Panc1 (cell line): ENCODE measurements around the gene STC2. TPM values are rescaled to one million over a fixed set of nuclear protein-coding genes. Genes with fewer than 3 reads are reported as not detected.

Experiments used
- ATAC-seq: fragments of 200-7000 bp; cut with Tn5 transposase; 2 replicates; pipeline ENCODE4 v1.9.1; 2020; ENCODE audit warnings: mild to moderate bottlenecking, moderate library complexity
- BruUV-seq: library from RNA; stranded (reverse); fragments of 400-500 nt; replicated peaks from 2 replicates; lab custom pipeline; 2021; lab: Mats Ljungman, UMichigan
- CTCF ChIA-PET: fragments of 300-600 bp; sonication (Branson Sonifier 250); formaldehyde crosslinking; loops from one replicate; lab custom pipeline; 2022; ENCODE audit warnings: antibody characterized with exemption; lab: Charles Lee
- POLR2A ChIA-PET: fragments of 300-600 bp; sonication (Branson Sonifier 250); formaldehyde crosslinking; loops from one replicate; lab custom pipeline; 2022; ENCODE audit warnings: antibody characterized with exemption; lab: Charles Lee
- DNase-seq: peaks from one replicate; pipeline ENCODE4 v3.0.0-alpha.2; 2010; ENCODE audit warnings: low read depth, low spot score
- H3K27ac ChIP-seq: 2 replicates; pipeline ENCODE4 v1.5.1; 2011; ENCODE audit warnings: mild to moderate bottlenecking, low read length, inconsistent platforms
- H3K27me3 ChIP-seq: fragments of 200-500 bp; sonication (Bioruptor generic); 2 replicates; pipeline ENCODE4 v1.6.0; 2014; ENCODE audit warnings: low read length, inconsistent platforms; ENCODE audit not compliant: control insufficient read depth, insufficient read depth
- H3K36me3 ChIP-seq: fragments of 200-500 bp; sonication (Bioruptor generic); 2 replicates; pipeline ENCODE4 v1.5.1; 2014; ENCODE audit warnings: inconsistent platforms, mild to moderate bottlenecking, low read length, moderate library complexity; ENCODE audit not compliant: control insufficient read depth, insufficient read depth
- H3K4me1 ChIP-seq: 2 replicates; pipeline ENCODE4 v1.5.1; 2011; ENCODE audit warnings: inconsistent platforms, mild to moderate bottlenecking, low read length, moderate library complexity; ENCODE audit not compliant: control insufficient read depth, insufficient read depth
- H3K4me3 ChIP-seq, 2 experiments: 2 replicates each; pipeline ENCODE4 v1.5.1; 2011 to 2012; ENCODE audit warnings: low read depth in 2 of 2, low read length in 2 of 2, mild to moderate bottlenecking in 2 of 2, inconsistent platforms in 1 of 2, moderate library complexity in 1 of 2
- H3K9me3 ChIP-seq: fragments of 200-500 bp; sonication (Bioruptor generic); 2 replicates; pipeline ENCODE4 v1.5.1; 2014; ENCODE audit warnings: low read depth, mild to moderate bottlenecking, inconsistent platforms, low read length, moderate library complexity; ENCODE audit not compliant: control insufficient read depth, insufficient read depth
- POLR2AphosphoS5 ChIP-seq: IDR thresholded peaks from 2 replicates; pipeline ENCODE4 v1.6.1; 2012; ENCODE audit warnings: mild to moderate bottlenecking, low read depth, low read length, moderate library complexity
- SIN3A ChIP-seq: IDR thresholded peaks from 2 replicates; pipeline ENCODE4 v1.6.1; 2012; ENCODE audit warnings: low read depth, mild to moderate bottlenecking, low read length, moderate library complexity, borderline replicate concordance; ENCODE audit not compliant: insufficient read depth
- TCF7L2 ChIP-seq: IDR thresholded peaks from 2 replicates; pipeline ENCODE4 v1.6.1; 2011; ENCODE audit warnings: mild to moderate bottlenecking, low read depth, low read length, inconsistent platforms
- in situ Hi-C: cut with HindIII; loops from 2 replicates; pipeline ENCODE4 v1.10.0; 2016; ENCODE audit warnings: low sequenced_read_pairs, low pct_unique_long_range_greater_than_20kb
- intact Hi-C: fragments of 100-400 bp; cut with micrococcal nuclease; formaldehyde crosslinking; loops from one replicate; pipeline ENCODE4 v1.10.0; 2022; ENCODE audit not compliant: unreplicated experiment
- total RNA-seq: library from RNA; stranded (reverse); gene quantifications from one replicate; pipeline ENCODE4 v1.2.1, GENCODE V29; 2021; ENCODE audit not compliant: unreplicated experiment
- TF ChIP-seq, protein P1 (sequence below): fragments of 450-650 bp; IDR thresholded peaks from 2 replicates; pipeline ENCODE4 v1.5.1; 2017; ENCODE audit warnings: mild to moderate bottlenecking
- TF ChIP-seq, protein P2 (sequence below), 2 experiments: IDR thresholded peaks; 2 replicates each; pipeline ENCODE4 v1.6.1; 2011 to 2012; ENCODE audit warnings: low read depth in 2 of 2, control low read depth in 1 of 2, low read length in 1 of 2, mild to moderate bottlenecking in 1 of 2, moderate library complexity in 1 of 2; ENCODE audit not compliant: insufficient read depth in 1 of 2

The STC2 gene
- total RNA-seq, 1 experiment from 2014 or later = 32.2 TPM

DNA sequence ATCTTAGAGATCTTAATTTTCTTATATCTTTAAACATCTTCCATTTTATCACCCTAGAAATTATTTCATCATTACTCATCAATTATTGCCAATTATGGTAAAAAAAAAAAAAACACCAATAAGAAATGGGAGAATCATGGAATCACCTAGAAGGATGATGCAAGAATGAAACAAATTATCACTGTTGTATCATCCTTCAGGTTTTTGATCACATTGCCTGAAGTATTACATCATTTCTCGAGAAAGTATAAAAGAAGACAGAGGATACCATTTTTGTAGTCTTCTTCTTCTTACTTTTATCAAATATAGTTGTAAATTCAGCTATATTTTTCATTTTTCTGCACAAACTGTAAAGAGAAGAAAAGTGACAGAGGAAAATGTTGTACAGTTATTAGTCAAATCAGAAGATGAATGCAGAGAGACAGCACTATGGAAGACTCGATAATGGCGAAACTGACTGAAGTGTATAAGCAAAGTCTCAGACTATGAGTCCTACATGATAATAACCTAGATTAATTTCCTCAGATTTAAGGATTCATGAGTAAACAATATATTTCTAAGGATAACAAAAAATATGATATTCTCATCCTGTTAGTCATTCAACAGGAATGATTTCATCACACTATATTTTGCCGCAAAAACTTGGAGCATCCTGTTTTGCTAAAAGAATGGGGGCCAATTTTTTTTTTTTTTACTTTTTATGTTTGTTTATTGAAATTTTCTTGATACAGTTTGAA, 5.9 kb upstream of the STC2 start:
- ChIA-PET POLR2A (no interaction called here), CTCF (interaction anchor here (0.7 kb wide), 1 partner anchor 569 kb away, joined by 3 read pairs; no protein-coding TSS in a partner anchor)
- Histone ChIP-seq H3K36me3 (no peaks in the 10 kb centered on the region; the same call in 1 of the 2 replicates), H3K9me3 (no peaks in the 10 kb centered on the region), H3K4me3 (no peak overlapping the region), H3K27ac (peak overlapping the region; percentile 44; the same call in 1 of the 2 replicates), H3K4me1 (peaks cover 12% of the 10 kb centered on the region), H3K27me3 (no peaks in the 10 kb centered on the region)
- no peak for DNase-seq
- BruUV-seq = no TSS peak
- in situ Hi-C loops = no loop called here
- TF ChIP-seq POLR2AphosphoS5 = no peak
- TF ChIP-seq TCF7L2 = no peak
- no peak for TF ChIP-seq SIN3A
- TF ChIP-seq, protein P1, sequence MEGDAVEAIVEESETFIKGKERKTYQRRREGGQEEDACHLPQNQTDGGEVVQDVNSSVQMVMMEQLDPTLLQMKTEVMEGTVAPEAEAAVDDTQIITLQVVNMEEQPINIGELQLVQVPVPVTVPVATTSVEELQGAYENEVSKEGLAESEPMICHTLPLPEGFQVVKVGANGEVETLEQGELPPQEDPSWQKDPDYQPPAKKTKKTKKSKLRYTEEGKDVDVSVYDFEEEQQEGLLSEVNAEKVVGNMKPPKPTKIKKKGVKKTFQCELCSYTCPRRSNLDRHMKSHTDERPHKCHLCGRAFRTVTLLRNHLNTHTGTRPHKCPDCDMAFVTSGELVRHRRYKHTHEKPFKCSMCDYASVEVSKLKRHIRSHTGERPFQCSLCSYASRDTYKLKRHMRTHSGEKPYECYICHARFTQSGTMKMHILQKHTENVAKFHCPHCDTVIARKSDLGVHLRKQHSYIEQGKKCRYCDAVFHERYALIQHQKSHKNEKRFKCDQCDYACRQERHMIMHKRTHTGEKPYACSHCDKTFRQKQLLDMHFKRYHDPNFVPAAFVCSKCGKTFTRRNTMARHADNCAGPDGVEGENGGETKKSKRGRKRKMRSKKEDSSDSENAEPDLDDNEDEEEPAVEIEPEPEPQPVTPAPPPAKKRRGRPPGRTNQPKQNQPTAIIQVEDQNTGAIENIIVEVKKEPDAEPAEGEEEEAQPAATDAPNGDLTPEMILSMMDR = no peak
- TF ChIP-seq, protein P2, sequence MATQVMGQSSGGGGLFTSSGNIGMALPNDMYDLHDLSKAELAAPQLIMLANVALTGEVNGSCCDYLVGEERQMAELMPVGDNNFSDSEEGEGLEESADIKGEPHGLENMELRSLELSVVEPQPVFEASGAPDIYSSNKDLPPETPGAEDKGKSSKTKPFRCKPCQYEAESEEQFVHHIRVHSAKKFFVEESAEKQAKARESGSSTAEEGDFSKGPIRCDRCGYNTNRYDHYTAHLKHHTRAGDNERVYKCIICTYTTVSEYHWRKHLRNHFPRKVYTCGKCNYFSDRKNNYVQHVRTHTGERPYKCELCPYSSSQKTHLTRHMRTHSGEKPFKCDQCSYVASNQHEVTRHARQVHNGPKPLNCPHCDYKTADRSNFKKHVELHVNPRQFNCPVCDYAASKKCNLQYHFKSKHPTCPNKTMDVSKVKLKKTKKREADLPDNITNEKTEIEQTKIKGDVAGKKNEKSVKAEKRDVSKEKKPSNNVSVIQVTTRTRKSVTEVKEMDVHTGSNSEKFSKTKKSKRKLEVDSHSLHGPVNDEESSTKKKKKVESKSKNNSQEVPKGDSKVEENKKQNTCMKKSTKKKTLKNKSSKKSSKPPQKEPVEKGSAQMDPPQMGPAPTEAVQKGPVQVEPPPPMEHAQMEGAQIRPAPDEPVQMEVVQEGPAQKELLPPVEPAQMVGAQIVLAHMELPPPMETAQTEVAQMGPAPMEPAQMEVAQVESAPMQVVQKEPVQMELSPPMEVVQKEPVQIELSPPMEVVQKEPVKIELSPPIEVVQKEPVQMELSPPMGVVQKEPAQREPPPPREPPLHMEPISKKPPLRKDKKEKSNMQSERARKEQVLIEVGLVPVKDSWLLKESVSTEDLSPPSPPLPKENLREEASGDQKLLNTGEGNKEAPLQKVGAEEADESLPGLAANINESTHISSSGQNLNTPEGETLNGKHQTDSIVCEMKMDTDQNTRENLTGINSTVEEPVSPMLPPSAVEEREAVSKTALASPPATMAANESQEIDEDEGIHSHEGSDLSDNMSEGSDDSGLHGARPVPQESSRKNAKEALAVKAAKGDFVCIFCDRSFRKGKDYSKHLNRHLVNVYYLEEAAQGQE (IDR thresholded peaks at IDR 0.05; ENCODE audit: insufficient read depth in 1 of 2, low read depth in 2 of 2, low read length in 1 of 2) = no peak
- intact Hi-C loops = loop anchor here (5.0 kb wide), 1 partner anchor 238 kb away; no protein-coding TSS in a partner anchor
- ATAC-seq = no peak

DNA sequence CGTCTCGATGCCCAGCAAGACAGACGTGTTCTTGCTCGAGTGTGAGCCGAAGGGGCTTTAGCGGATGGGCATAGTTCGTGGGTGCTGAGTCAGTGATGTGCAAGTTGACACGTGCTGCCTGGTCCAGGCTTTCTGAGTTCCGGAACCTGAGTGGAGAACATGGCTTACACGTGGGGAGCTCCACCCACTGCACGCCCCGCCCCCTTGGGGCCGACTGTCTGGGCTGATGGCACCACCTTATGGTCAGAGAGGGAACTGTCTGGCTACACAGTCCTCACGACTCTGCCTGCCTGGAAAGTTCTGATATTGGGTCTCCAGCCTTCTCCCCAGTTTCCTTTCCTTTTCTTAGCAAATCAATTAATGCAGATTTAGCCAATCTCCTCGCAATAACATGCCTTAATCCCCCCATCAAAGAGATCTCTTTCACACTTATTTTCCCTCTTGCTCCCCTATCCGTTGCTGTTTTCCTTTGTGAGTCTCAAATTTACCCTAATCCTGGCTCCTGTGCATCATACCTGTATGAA, 3.8 kb upstream of the STC2 start:
- ATAC-seq (peak; percentile 62), DNase-seq (no peak)
- POLR2A ChIA-PET = interaction anchor here (0.6 kb wide), 1 partner anchor 20 kb away, joined by 3 read pairs; no protein-coding TSS in a partner anchor
- peaks cover 4% of the 10 kb centered on the region; the same call in 1 of the 2 replicates for H3K36me3 ChIP-seq
- peak overlapping the region; percentile 45; the same call in 1 of the 2 replicates for H3K27ac ChIP-seq
- intact Hi-C loops = loop anchor here (1.0 to 5.0 kb wide), 2 partner anchors 38 to 240 kb away; no protein-coding TSS in a partner anchor
- CTCF ChIA-PET = interaction anchor here (0.5 to 3.1 kb wide), 13 partner anchors 21 to 1740 kb away, joined by 3 to 28 read pairs (median 4); no protein-coding TSS in a partner anchor
- no TSS peak for BruUV-seq
- no peaks in the 10 kb centered on the region for H3K9me3 ChIP-seq
- H3K27me3 ChIP-seq = no peaks in the 10 kb centered on the region
- H3K4me1 ChIP-seq = peaks cover 16% of the 10 kb centered on the region
- in situ Hi-C loops = no loop called here
- no peak overlapping the region for H3K4me3 ChIP-seq
- TF ChIP-seq POLR2AphosphoS5 = no peak
- TF ChIP-seq, protein P1 = peak; percentile 94
